Neural crest cell (in vitro differentiated cells): Measurements from ENCODE around the gene METTL25B. TPM values are rescaled to one million over a fixed set of nuclear protein-coding genes. Genes with fewer than 3 reads are reported as not detected.
"Not testable (repeated sequence)": the region's sequence is repeated elsewhere in the genome, so short reads cannot be mapped to it uniquely, and the experiment has no call there.

Experiments
- DNase-seq: peaks from one replicate; pipeline ENCODE4 v3.0.0; 2021; ENCODE audit warnings: low read depth, mixed read lengths, low spot score
- H3K27ac Mint-ChIP-seq: one replicate; pipeline ENCODE4 v1.8.0; 2021; ENCODE audit warnings: mild to moderate bottlenecking, mixed read lengths; ENCODE audit not compliant: unreplicated experiment
- H3K27me3 Mint-ChIP-seq: 2 replicates; pipeline ENCODE4 v1.8.0; 2021; ENCODE audit warnings: low read depth, mild to moderate bottlenecking, mixed read lengths
- H3K36me3 Mint-ChIP-seq: 2 replicates; pipeline ENCODE4 v1.8.0; 2021; ENCODE audit warnings: low read depth, mild to moderate bottlenecking, mixed read lengths
- H3K4me1 Mint-ChIP-seq: 2 replicates; pipeline ENCODE4 v1.8.0; 2021; ENCODE audit warnings: mixed read lengths
- H3K4me3 Mint-ChIP-seq: one replicate; pipeline ENCODE4 v1.8.0; 2021; ENCODE audit warnings: mild to moderate bottlenecking, mixed read lengths
- H3K9me3 Mint-ChIP-seq: 2 replicates; pipeline ENCODE4 v1.8.0; 2021; ENCODE audit warnings: mixed read lengths
- CTCF ChIP-seq: fragments of 200-600 bp; sonication (generic); conservative IDR thresholded peaks from 2 replicates; pipeline ENCODE4 v1.5.0; 2021; ENCODE audit warnings: antibody characterized with exemption, mild to moderate bottlenecking
- total RNA-seq: library from RNA; stranded (reverse); gene quantifications from 2 replicates; pipeline ENCODE4 v1.2.1, GENCODE V29; 2021

METTL25B gene
- total RNA-seq, 1 donor from 2014 or later: 33.0 TPM

GRCh38 chr1:156752843-156753482 is 24.7 kb downstream of the METTL25B start:
- H3K9me3 Mint-ChIP-seq: no peaks in the 10 kb centered on the region
- peak overlapping the region; percentile 99 for H3K4me3 Mint-ChIP-seq
- TF ChIP-seq CTCF: no peak
- no peaks in the 10 kb centered on the region for H3K27me3 Mint-ChIP-seq
- peaks cover 39% of the 10 kb centered on the region for H3K4me1 Mint-ChIP-seq
- H3K27ac Mint-ChIP-seq: no peak overlapping the region
- peaks cover 3% of the 10 kb centered on the region for H3K36me3 Mint-ChIP-seq
- no peak for DNase-seq

- TF ChIP-seq CTCF: no peak
- H3K27ac Mint-ChIP-seq: no peak overlapping the region
- no peak for DNase-seq
- H3K4me3 Mint-ChIP-seq: peak overlapping the region; percentile 79
- peaks cover 27% of the 10 kb centered on the region for H3K4me1 Mint-ChIP-seq
- H3K9me3 Mint-ChIP-seq: no peaks in the 10 kb centered on the region
- no peaks in the 10 kb centered on the region for H3K27me3 Mint-ChIP-seq
- peaks cover 3% of the 10 kb centered on the region for H3K36me3 Mint-ChIP-seq
Observed at GRCh38 chr1:156754219-156754618, 25.9 kb downstream of the METTL25B start.

GRCh38 chr1:156755527-156755950 is 27.3 kb downstream of the METTL25B start:
- no peak overlapping the region for H3K27ac Mint-ChIP-seq

GRCh38 chr1:156756355-156756754 is 28.1 kb downstream of the METTL25B start:
- H3K9me3 Mint-ChIP-seq: no peaks in the 10 kb centered on the region
- H3K4me3 Mint-ChIP-seq: no peak overlapping the region
- H3K4me1 Mint-ChIP-seq: peaks cover 11% of the 10 kb centered on the region
- no peaks in the 10 kb centered on the region for H3K36me3 Mint-ChIP-seq
- H3K27ac Mint-ChIP-seq: no peak overlapping the region
- TF ChIP-seq CTCF: no peak
- no peaks in the 10 kb centered on the region for H3K27me3 Mint-ChIP-seq
- DNase-seq: no peak

More at GRCh38 chr1:156755527-156755950, 27.3 kb downstream of the METTL25B start:
- no peaks in the 10 kb centered on the region for H3K27me3 Mint-ChIP-seq
- TF ChIP-seq CTCF: no peak
- H3K4me3 Mint-ChIP-seq: peak overlapping the region; percentile 79
- no peak for DNase-seq
- H3K9me3 Mint-ChIP-seq: no peaks in the 10 kb centered on the region
- H3K36me3 Mint-ChIP-seq: peaks cover 2% of the 10 kb centered on the region
- H3K4me1 Mint-ChIP-seq: peaks cover 14% of the 10 kb centered on the region

- not testable (repeated sequence) for H3K9me3 Mint-ChIP-seq, H3K4me3 Mint-ChIP-seq, H3K27ac Mint-ChIP-seq, H3K27me3 Mint-ChIP-seq, H3K4me1 Mint-ChIP-seq, H3K36me3 Mint-ChIP-seq, DNase-seq
Observed at GRCh38 chr1:156757572-156758253, 29.4 kb downstream of the METTL25B start.
